Cerebellar cortex (tissue), 1 donor: ENCODE data around the gene PAFAH1B2.
"Not testable (repeated sequence)": the region's sequence is repeated elsewhere in the genome, so short reads cannot be mapped to it uniquely, and the experiment has no call there.

ENCODE experiments used
- DNase-seq: peaks from one replicate; pipeline ENCODE4 v3.0.0-alpha.2; 2015; ENCODE audit warnings: low spot score

PAFAH1B2 gene

GRCh38 chr11:117127171-117127901, 16.8 kb upstream of the PAFAH1B2 start:
- DNase-seq: no peak

- no peak for DNase-seq
Measured at GRCh38 chr11:117128289-117128688, 15.8 kb upstream of the PAFAH1B2 start.

GRCh38 chr11:117130396-117130795, 13.7 kb upstream of the PAFAH1B2 start:
- DNase-seq: not testable (repeated sequence)

GRCh38 chr11:117130879-117131278, 13.2 kb upstream of the PAFAH1B2 start:
- DNase-seq: no peak

- no peak for DNase-seq
Measured at GRCh38 chr11:117134431-117134830, 9.7 kb upstream of the PAFAH1B2 start.

GRCh38 chr11:117134979-117135378, 9.1 kb upstream of the PAFAH1B2 start:
- DNase-seq: not testable (repeated sequence)

- DNase-seq: not testable (repeated sequence)
Measured at GRCh38 chr11:117137223-117138086, 6.6 kb upstream of the PAFAH1B2 start.

- peak; percentile 88 for DNase-seq
Measured at GRCh38 chr11:117143390-117143789, 697 bp upstream of the PAFAH1B2 start.

- peak; percentile 22 for DNase-seq
Measured at GRCh38 chr11:117144477-117145392, 648 bp downstream of the PAFAH1B2 start.

GRCh38 chr11:117145393-117145761, 1.3 kb downstream of the PAFAH1B2 start:
- DNase-seq: peak; percentile 22

- no peak for DNase-seq
Measured at GRCh38 chr11:117146521-117146920, 2.4 kb downstream of the PAFAH1B2 start.

GRCh38 chr11:117152066-117152465, 8.0 kb downstream of the PAFAH1B2 start:
- no peak for DNase-seq

GRCh38 chr11:117154468-117154867, 10.4 kb downstream of the PAFAH1B2 start:
- no peak for DNase-seq

- DNase-seq: no peak
Measured at GRCh38 chr11:117157507-117157906, 13.4 kb downstream of the PAFAH1B2 start.

GRCh38 chr11:117159892-117160291, 15.8 kb downstream of the PAFAH1B2 start:
- no peak for DNase-seq

GRCh38 chr11:117160826-117161225, 16.7 kb downstream of the PAFAH1B2 start:
- DNase-seq: no peak

- no peak for DNase-seq
Measured at GRCh38 chr11:117166491-117166890, 22.4 kb downstream of the PAFAH1B2 start.

GRCh38 chr11:117169736-117170135, 25.6 kb downstream of the PAFAH1B2 start:
- no peak for DNase-seq

- DNase-seq: no peak
Measured at GRCh38 chr11:117170210-117170609, 26.1 kb downstream of the PAFAH1B2 start.

GRCh38 chr11:117171007-117171403, 26.9 kb downstream of the PAFAH1B2 start:
- no peak for DNase-seq

- no peak for DNase-seq
Measured at GRCh38 chr11:117171404-117172061, 27.4 kb downstream of the PAFAH1B2 start.
